HG02571 (cell line): Measurements from ENCODE around the gene PIGV.
"Not testable (repeated sequence)": the region's sequence is repeated elsewhere in the genome, so short reads cannot be mapped to it uniquely, and the experiment has no call there.

Source experiments
- ATAC-seq: cut with Tn5 transposase; IDR thresholded peaks from one replicate; pipeline ENCODE4 v1.9.1; 2021; ENCODE audit warnings: mild to moderate bottlenecking, moderate library complexity; ENCODE audit not compliant: unreplicated experiment

PIGV gene

GRCh38 chr1:26791626-26792025 lies 3.9 kb downstream of the PIGV start:
- ATAC-seq: no peak

DNA sequence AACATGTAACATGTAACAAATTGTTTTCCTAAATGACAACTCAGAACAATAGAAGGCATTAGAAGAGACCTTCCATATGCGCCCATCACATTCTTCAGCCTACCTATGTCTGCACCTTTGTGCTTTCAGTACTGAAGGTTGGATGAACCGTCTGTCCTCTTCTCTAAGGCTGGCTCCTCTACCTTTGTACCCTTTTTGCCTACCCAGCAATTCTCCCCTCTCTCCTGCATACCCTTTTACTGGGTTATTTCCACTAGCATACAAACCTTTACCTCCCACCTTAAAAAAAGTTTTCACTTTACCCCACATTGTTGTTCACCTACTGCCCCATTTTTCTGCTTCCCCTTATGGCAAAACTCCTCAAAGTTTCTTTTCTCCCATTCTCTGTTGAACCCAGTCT lies 5.2 kb downstream of the PIGV start:
- no peak for ATAC-seq

DNA sequence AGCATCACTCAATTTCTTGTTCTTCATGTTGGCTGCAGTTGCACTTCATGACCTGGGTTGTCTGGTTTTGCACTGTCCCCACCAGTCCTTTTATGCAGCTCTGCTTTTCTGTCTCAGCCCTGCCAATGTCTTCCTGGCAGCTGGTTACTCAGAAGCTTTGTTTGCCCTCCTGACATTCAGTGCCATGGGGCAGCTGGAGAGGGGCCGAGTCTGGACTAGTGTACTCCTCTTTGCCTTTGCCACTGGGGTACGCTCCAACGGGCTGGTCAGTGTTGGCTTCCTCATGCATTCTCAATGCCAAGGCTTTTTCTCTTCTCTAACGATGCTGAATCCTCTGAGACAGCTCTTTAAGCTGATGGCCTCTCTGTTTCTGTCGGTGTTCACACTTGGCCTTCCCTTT lies 6.6 kb downstream of the PIGV start:
- ATAC-seq: no peak

- ATAC-seq: no peak
Observed at GRCh38 chr1:26797627-26798026, 9.9 kb downstream of the PIGV start.

DNA sequence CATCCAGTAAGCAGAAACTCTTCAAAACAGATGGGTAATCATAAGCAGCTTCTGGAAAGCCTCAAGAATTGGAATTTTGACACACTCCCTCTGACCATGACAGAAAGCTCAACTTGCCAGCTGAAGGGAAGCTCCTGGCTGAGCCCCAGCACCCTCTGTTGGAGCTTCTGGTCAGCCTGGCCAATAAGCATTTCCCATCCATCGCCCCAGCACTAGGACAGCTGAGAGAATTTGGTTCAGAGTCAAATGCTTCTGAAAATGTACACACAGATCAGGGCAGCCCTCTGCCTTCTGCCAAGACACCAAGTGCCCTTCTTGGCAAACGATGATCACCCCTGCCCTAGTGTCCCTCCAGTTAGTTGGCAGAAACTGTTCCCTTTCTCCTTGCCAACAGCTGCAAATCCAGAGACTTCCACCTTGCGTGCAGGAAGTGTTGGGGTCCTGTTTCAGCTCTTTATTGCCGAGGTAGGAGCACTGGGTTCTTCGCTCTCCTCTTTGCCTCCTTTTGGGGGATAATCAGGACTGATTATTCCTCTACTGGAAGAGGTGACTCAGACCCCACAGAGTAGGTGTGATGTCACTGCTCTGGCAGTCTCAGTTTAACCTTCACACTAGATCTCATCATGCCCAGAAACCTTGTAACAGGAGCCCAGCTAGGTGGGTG lies 11.9 kb downstream of the PIGV start:
- ATAC-seq: no peak

DNA sequence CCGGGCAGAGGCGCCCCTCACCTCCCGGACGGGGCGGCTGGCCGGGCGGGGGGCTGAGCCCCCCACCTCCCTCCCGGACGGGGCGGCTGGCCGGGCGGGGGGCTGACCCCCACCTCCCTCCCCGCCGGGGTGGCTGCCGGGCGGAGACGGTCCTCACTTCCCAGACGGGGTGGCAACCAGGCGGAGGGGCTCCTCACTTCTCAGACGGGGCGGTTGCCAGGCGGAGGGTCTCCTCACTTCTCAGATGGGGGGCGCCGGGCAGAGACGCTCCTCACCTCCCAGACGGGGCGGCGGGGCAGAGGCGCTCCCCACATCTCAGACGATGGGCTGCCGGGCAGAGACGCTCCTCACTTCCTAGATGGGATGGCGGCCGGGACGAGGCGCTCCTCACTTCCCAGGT lies 16.2 kb downstream of the PIGV start:
- not testable (repeated sequence) for ATAC-seq

GRCh38 chr1:26810105-26810504 lies 22.4 kb downstream of the PIGV start:
- not testable (repeated sequence) for ATAC-seq

GRCh38 chr1:26811057-26811456 lies 23.3 kb downstream of the PIGV start:
- ATAC-seq: no peak

DNA sequence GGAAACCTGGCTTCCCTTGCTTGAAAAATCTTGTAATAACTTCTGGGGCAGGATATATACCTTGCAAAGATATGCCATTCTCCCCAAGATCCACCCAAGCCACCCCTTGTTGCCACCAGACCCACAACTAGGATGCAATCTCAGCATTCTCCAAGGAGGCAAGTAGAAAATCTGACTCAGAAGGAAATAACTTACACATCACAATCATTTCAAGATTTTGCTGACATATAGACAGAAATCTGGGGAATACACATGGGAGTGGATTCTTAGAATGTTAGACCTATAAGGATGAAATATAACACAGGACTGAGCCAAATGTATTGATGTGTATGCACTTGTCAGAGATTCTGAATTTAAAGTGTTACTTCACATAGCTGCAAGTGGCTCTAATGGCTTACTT lies 24.0 kb downstream of the PIGV start:
- no peak for ATAC-seq

DNA sequence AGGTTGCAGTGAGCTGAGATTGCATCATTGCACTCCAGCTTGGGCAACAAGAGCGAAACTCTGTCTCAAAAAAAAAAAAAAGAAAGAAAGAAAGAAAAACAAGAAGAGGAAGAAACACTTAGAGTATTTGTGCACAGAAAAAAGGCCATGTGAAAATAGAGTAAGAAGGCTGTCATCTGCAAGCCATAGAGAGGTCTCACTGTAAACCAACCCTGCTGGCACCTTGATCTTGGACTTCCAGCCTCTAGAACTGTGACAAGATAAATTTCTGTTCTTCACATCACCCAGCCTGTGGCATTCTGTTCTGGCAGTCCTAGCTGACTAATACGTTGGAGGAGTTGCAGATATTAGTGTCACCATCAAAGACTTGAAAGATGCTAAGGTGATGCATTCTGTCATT lies 26.6 kb downstream of the PIGV start:
- no peak for ATAC-seq

DNA sequence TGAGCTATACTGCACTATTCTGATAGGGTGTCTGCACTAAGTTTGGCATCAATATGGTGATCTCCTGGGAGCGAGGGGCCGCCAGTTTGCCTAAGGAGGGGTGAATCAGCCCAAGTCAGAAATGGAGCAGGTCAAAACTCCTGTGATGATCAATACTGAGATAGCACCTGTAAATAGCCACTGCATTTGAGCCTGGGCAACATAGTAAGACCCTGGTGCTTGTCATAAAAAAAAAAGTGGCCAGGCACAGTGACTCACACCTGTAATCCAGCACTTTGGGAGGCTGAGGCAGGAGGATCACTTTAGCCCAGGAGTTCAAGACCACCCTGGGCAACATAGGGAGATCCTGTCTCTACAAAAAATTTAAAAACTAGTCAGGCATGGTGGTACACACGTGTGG lies 27.1 kb downstream of the PIGV start:
- no peak for ATAC-seq

- peak; percentile 74 for ATAC-seq
Observed at GRCh38 chr1:26820784-26821269, 33.1 kb downstream of the PIGV start.

DNA sequence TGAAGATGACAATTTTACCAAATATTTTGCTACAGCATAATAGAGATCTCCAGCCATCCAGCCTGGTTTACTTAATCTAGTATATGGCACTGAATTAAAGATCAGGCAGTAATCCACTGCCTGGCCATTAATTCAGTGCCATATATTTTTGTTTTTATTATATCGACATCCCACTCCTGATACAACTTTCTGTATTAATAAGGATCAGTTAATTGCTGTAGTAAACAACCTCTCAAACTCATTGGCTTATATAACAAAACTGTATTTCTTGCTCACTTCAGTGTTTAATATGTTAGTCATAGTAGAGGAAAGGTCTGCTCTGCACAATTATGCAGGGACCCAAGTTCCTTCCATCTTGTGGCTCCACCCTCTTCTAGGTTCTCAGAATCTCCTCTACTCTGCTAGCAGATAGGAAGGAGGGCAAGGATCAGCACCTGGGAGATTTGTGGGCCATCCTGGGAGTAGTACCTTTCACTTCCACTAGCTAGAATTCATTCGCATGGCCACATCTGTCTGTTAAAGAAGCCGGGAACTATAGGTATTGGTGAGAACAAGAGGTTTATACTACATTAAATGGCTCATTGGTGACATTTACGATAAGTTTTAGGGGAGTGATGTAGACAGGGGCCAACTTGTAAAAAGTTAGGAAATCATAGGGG lies 35.1 kb downstream of the PIGV start:
- ATAC-seq: no peak

- ATAC-seq: no peak
Observed at GRCh38 chr1:26824731-26825130, 37.0 kb downstream of the PIGV start.

DNA sequence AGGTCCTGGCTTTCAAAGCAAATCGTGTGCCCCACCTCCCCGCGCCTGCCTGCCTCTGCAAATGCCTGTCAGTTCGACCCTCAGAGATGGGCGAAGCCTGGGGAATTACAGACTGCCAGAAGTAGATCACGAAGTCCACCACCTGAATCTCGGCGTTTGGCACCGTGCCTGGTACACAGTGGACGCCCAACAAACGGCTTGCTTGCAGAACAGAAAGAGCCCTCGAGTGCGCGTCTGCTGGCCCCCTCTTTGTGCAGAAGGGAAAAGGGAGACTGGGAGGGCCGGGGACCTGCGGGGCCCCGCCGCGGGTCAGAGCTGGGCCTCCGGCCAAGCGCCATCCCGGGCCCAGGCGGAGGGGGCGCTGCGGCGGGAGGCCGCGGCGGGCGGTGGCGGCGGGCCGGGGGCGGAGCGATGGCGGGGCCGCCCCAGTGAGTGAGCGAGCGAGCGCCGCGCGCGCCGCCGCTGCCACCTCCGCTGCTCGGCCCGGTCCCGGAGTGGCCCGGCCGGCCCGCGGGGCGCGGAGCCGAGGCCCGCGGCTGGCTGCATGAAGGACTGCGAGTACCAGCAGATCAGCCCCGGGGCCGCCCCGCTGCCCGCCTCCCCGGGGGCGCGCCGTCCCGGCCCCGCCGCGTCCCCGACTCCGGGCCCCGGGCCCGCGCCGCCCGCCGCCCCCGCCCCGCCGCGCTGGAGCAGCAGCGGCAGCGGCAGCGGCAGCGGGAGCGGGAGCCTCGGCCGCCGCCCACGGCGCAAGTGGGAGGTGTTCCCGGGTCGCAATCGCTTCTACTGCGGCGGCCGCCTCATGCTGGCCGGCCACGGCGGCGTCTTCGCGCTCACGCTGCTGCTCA lies 38.7 kb downstream of the PIGV start, which contains the start of gene ZDHHC18:
ZDHHC18 (plus strand) TSS at position 428 of the 845 bp plus-strand sequence; CDS start at position 545, 117 bp downstream.
- ATAC-seq: peak; percentile 65

GRCh38 chr1:26827106-26827604 lies 39.4 kb downstream of the PIGV start:
- no peak for ATAC-seq

DNA sequence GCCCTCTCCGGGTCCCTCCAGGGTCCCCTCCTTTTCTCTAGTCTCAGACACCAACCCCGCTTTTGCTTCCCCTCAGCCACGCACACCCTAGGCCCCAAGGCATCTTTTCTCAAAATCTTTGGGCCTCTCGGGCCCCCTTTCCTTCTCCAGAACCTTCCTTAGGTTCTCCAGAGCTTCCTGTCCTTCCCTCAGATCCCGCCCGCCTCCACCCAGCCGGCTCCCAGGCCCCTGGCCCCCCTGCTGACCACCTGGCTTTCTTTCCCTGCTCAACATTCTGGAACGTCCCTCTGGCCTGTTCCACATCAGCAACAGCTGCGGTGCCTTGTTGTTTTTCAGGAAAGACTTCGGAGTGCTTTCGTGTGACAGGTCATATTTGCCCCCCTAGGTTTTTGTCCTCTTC lies 39.9 kb downstream of the PIGV start:
- no peak for ATAC-seq

GRCh38 chr1:26828411-26828991 lies 40.8 kb downstream of the PIGV start:
- no peak for ATAC-seq

DNA sequence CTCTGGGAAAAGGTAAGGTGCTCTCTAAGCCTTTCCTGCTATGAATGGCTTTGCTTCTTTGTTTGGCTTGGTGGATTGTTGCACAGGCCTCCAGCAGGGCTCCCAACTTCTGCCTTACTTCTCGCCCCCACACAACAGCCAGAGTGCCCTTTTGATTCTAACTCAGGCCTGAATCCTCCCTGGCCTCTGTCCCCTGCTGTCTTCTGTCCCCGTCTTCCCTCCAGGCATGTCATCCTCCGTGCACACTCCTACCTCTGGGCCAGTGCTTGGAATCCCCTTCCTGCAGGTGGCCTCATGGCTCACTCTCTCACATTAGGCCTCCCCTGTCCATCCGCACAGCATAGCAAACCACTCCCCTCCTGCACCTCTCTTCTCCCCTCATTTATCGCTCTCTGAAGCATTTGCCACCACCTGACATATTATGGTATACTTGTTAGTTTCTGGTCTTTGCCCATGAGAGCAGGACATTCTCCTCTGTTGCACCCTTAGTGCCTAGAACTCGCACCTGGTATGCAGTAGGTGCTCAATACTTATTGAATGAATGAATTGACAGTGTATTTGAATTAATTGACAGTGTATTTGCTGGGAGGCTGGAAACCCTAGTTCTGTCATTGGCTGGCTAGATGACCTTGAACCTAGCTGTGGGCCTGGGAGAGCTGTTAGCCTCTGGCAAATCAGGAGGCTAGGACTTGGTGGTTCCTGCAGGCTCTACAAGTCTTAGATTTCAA lies 41.6 kb downstream of the PIGV start:
- ATAC-seq: no peak

- ATAC-seq: no peak
Observed at GRCh38 chr1:26831059-26831458, 43.3 kb downstream of the PIGV start.
